GOT3 (cell line): Measurements from ENCODE around the gene ADRM1.

Experiments
- DNase-seq: peaks from one replicate; lab custom pipeline; 2025; ENCODE audit warnings: mixed read lengths; lab: John Stamatoyannopoulos, UW

Gene ADRM1

GRCh38 chr20:62354811-62355341, 52.1 kb downstream of the ADRM1 start:
- DNase-seq: no peak

DNA sequence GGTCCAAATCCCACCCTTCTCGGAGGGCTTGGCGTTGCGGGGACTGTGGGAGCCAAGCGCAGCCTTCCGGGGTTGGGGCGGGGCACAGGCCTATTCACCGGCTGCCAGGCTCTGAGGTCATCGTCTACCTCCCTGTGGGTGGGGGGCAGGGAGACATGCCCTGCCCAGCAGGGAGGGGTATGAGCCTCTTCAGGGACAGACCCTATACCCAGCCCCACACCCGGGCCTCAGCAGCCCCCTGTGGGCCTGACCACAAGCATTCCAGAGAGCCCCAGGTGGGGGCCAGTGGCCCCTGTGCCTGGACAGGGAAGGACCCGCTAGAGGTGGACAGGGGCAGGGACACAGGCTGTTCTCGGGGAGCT, 52.7 kb downstream of the ADRM1 start:
- no peak for DNase-seq

GRCh38 chr20:62355878-62356588, 53.2 kb downstream of the ADRM1 start:
- DNase-seq: no peak

DNA sequence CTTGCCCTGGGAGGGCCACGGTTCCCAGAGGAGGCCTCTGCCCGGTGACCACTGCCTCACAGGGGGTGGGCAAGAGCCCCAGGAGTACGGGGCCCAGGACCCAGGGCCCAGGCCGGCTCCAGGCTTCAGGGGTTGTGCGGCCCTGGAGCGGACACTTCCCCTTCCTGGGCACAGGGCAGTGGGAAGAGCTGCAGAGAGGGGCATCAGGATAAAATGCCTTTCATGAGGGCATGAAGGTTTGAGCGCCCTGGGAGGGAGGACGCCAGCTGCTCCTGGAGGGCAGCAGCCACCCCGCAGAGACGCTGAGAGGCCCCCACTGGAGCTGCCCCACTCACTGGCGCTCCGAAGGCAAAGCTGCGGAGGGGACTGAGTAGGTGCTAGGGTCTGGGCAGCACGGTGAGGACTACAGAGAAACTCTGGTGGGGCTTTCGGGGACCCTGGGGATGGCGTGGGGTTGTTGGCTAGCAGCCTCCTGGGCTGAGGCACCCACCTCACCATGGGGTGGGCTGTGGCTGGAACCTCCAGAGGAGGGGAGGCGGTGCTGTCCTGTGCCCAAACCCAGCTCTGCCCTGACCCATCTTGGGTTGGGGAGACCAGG, 53.9 kb downstream of the ADRM1 start:
- DNase-seq: no peak

- DNase-seq: no peak
These were observed 54.4 kb downstream of the ADRM1 start for GRCh38 chr20:62357187-62357667.

DNA sequence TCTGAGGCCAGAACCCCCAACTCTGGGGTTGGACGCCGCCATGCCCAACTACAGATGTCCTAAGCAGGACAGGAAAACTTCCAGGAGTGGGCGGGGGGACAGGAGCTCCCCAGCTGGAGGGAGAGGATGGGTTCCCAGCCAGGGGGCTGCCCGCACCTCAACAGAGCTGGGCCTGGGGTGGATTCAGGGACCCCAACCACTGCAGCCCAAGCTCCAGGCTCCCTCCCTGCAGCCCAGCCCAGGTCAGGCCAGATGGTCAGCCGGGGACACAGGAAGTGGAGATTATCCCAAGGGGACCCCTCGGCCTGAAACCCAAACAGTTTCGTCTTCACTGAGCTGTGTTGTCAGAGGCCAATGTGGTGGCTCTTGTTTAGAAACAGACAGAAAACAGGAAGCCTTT, 54.9 kb downstream of the ADRM1 start:
- DNase-seq: no peak
